DND-41 (cell line): ENCODE data around the gene CSNK1G2.

Experiments used
- CTCF ChIP-seq: IDR thresholded peaks from 2 replicates; pipeline ENCODE4 v1.5.1; 2012; ENCODE audit warnings: borderline replicate concordance, low read length, moderate library complexity, mild to moderate bottlenecking; ENCODE audit not compliant: poor library complexity, severe bottlenecking; ENCODE audit errors: extremely low read depth
- EZH2 ChIP-seq: IDR thresholded peaks from 3 replicates; pipeline ENCODE4 v1.6.1; 2012; ENCODE audit warnings: borderline replicate concordance, low read depth, mild to moderate bottlenecking, moderate library complexity, low read length, inconsistent platforms; ENCODE audit not compliant: severe bottlenecking

DNA sequence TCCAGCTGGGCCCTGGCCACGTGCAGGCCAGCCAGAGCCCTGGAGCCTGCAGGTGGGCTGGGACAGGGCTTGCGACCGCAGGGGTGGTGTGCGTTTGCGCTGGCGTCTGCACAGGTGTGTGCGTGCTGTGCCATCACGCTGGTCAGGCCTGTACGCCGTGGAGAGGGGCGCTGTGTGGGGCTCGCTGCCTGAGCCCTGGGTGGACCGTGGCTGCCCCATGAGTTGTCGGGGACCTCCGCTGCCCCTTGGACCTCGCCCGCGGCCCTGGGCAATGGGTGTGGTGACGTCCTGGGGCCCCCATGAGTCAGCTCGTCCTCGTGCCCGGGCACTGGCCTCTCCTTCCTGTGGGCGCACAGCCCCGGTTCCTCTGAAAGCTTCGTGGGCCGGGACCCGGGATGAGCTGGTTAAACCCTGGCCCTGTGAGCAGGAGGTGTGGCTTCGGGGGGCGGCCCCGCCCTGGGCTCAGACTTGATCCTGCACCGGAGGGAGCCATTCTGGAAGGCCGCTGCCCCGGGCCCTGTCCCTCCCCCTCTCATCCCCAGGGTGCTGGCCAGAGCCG lies 6.8 kb downstream of the CSNK1G2 start:
- no peak for TF ChIP-seq CTCF
- TF ChIP-seq EZH2: no peak
